ENCODE results near the gene GPR55. TPM values are rescaled to one million over a fixed set of nuclear protein-coding genes. Genes with fewer than 3 reads are reported as not detected.

GPR55 gene
- total RNA-seq, 1 experiment from 2014 or later = not detected

GRCh38 chr2:230886671-230887071 lies 38.4 kb downstream of the GPR55 start:
- intact Hi-C loops (cut with micrococcal nuclease; ENCODE audit: unreplicated experiment) = no loop called here
- no peak for DNase-seq
- TF ChIP-seq EZH2 (IDR thresholded peaks at IDR 0.05; ENCODE audit: low read depth) (no peak), CTCF (conservative IDR thresholded peaks at IDR 0.05) (no peak)
- Histone ChIP-seq H3K9me3 (ENCODE audit: insufficient read depth, low read depth) (no peaks in the 10 kb centered on the region), H4K20me1 (ENCODE audit: insufficient read depth) (no peaks in the 10 kb centered on the region), H3F3A (ENCODE audit: insufficient read depth, low read depth) (no peaks in the 10 kb centered on the region), H3K9me2 (ENCODE audit: insufficient read depth) (no peaks in the 10 kb centered on the region), H3K4me2 (no peak overlapping the region), H3K27me3 (ENCODE audit: insufficient read depth, low read depth) (no peaks in the 10 kb centered on the region), H3K4me1 (replicated peaks; ENCODE audit: insufficient read depth) (no peaks in the 10 kb centered on the region), H3K79me2 (ENCODE audit: low read depth) (no peaks in the 10 kb centered on the region), H3K4me3 (no peak overlapping the region), H2AFZ (no peak overlapping the region), H3K36me3 (ENCODE audit: low read depth) (no peaks in the 10 kb centered on the region), H3K27ac (no peak overlapping the region)
- POLR2A ChIA-PET (ENCODE audit: unreplicated experiment) = no interaction called here
- no TSS peak for BruUV-seq (replicated peaks)
- CTCF ChIA-PET = no interaction called here

- H3K9me3 ChIP-seq (ENCODE audit: insufficient read depth, low read depth) = no peaks in the 10 kb centered on the region
- H4K20me1 ChIP-seq (ENCODE audit: insufficient read depth) = no peaks in the 10 kb centered on the region
- CTCF ChIA-PET = no interaction called here
- TF ChIP-seq CTCF (conservative IDR thresholded peaks at IDR 0.05) = no peak
- TF ChIP-seq EZH2 (IDR thresholded peaks at IDR 0.05; ENCODE audit: low read depth) = no peak
- POLR2A ChIA-PET (ENCODE audit: unreplicated experiment) = interaction anchor here (0.6 kb wide), 1 partner anchor 15 kb away, joined by 4 read pairs; no protein-coding TSS in a partner anchor
- H3K4me1 ChIP-seq (replicated peaks; ENCODE audit: insufficient read depth) = no peaks in the 10 kb centered on the region
- H3K4me2 ChIP-seq = no peak overlapping the region
- no peaks in the 10 kb centered on the region for H3K79me2 ChIP-seq (ENCODE audit: low read depth)
- no peaks in the 10 kb centered on the region for H3K36me3 ChIP-seq (ENCODE audit: low read depth)
- intact Hi-C loops (cut with micrococcal nuclease; ENCODE audit: unreplicated experiment) = no loop called here
- no TSS peak for BruUV-seq (replicated peaks)
- H2AFZ ChIP-seq = no peak overlapping the region
- H3K27me3 ChIP-seq (ENCODE audit: insufficient read depth, low read depth) = no peaks in the 10 kb centered on the region
- no peak overlapping the region for H3K27ac ChIP-seq
- no peaks in the 10 kb centered on the region for H3F3A ChIP-seq (ENCODE audit: insufficient read depth, low read depth)
- no peak for DNase-seq
- H3K9me2 ChIP-seq (ENCODE audit: insufficient read depth) = no peaks in the 10 kb centered on the region
- H3K4me3 ChIP-seq = no peak overlapping the region
Observed at GRCh38 chr2:230886206-230886605, 38.8 kb downstream of the GPR55 start.

DNA sequence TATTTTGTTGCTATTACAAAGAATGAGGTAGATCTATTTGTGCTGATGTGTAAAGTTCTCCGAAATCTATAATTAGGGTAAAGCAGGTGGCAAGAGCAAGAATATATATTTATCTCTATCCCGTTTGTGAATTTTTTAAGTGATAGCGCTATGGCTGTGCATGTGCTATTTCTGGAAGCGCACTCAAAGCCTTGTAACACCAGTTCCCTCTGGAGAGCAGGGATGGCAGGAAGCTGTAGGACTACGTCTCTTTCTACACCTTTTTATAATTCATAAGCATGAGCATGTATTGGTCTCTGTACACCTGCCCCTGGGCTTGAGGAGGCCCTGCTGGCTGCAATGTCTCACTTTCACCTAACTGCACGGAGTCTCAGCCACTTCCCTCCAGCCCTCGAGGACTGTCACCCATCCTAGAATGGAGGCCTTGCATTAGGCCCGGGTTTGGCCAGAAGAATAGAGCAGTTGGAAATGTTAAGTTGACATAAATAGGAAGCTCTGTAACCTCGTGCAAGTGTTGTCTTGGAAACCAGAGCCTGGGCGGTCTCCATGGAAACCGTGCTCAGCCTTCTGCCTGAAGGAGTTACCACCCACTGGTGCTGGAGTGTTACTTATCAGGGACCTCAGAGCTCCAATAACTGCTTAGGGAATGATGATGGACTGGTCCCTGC lies 39.4 kb downstream of the GPR55 start:
- Histone ChIP-seq H3K27ac (no peak overlapping the region), H3K36me3 (ENCODE audit: low read depth) (no peaks in the 10 kb centered on the region), H4K20me1 (ENCODE audit: insufficient read depth) (no peaks in the 10 kb centered on the region), H3K4me2 (no peak overlapping the region), H3K4me1 (replicated peaks; ENCODE audit: insufficient read depth) (no peaks in the 10 kb centered on the region), H3K4me3 (no peak overlapping the region), H3K9me2 (ENCODE audit: insufficient read depth) (no peaks in the 10 kb centered on the region), H3K27me3 (ENCODE audit: insufficient read depth, low read depth) (no peaks in the 10 kb centered on the region), H3F3A (ENCODE audit: insufficient read depth, low read depth) (no peaks in the 10 kb centered on the region), H2AFZ (no peak overlapping the region), H3K9me3 (ENCODE audit: insufficient read depth, low read depth) (no peaks in the 10 kb centered on the region), H3K79me2 (ENCODE audit: low read depth) (no peaks in the 10 kb centered on the region)
- CTCF ChIA-PET = interaction anchor here (0.6 kb wide), 1 partner anchor 488 kb away, joined by 19 read pairs; no protein-coding TSS in a partner anchor
- BruUV-seq (replicated peaks) = no TSS peak
- POLR2A ChIA-PET (ENCODE audit: unreplicated experiment) = interaction anchor here (0.6 kb wide), 1 partner anchor 15 kb away, joined by 4 read pairs; no protein-coding TSS in a partner anchor
- TF ChIP-seq CTCF (conservative IDR thresholded peaks at IDR 0.05) (no peak), EZH2 (IDR thresholded peaks at IDR 0.05; ENCODE audit: low read depth) (no peak)
- intact Hi-C loops (cut with micrococcal nuclease; ENCODE audit: unreplicated experiment) = no loop called here
- no peak for DNase-seq

Data from PC-9 (cell line).